ENCODE measurements around the gene DCLK1. TPM values are rescaled to one million over a fixed set of nuclear protein-coding genes. Genes with fewer than 3 reads are reported as not detected.

Gene DCLK1
- total RNA-seq, 1 donor from 2014 or later, result 9.1 TPM

- peaks cover 47% of the 10 kb centered on the region for H3K4me1 Mint-ChIP-seq (ENCODE audit: unreplicated experiment)
- no peak for DNase-seq (ENCODE audit: extremely low spot score, unreplicated experiment)
- no peak for TF ChIP-seq CTCF (IDR thresholded peaks at IDR 0.05)
- no peaks in the 10 kb centered on the region for H3K27me3 Mint-ChIP-seq (ENCODE audit: unreplicated experiment)
- no peak overlapping the region for H3K27ac Mint-ChIP-seq (ENCODE audit: unreplicated experiment)
- no peaks in the 10 kb centered on the region for H3K36me3 Mint-ChIP-seq (ENCODE audit: unreplicated experiment)
- H3K4me3 Mint-ChIP-seq (ENCODE audit: unreplicated experiment), result no peak overlapping the region
- H3K9me3 Mint-ChIP-seq (ENCODE audit: unreplicated experiment), result no peaks in the 10 kb centered on the region
Observed at GRCh38 chr13:35720290-35720689, 410.9 kb downstream of the DCLK1 start.

Other genes with a start within 250 kb of the DCLK1 start
- 0.21 TPM in 1 of 2 replicates, not detected in the other for gene SOHLH2, start 83.2 kb upstream of the DCLK1 start, total RNA-seq
- 0.43 and 0.60 TPM in 2 replicates for gene CCDC169, start 166.4 kb upstream of the DCLK1 start, total RNA-seq
- 87.1 and 102 TPM in 2 replicates for gene SPART, start 215.0 kb upstream of the DCLK1 start, total RNA-seq